SK-N-SH (cell line): Measurements from ENCODE around the gene INTS11.

Experiments
- CHD2 ChIP-seq: fragments of 150-350 bp; IDR thresholded peaks from 2 replicates; pipeline ENCODE4 v1.6.1; 2018; ENCODE audit warnings: low read length; ENCODE audit not compliant: partially characterized antibody
- EZH2phosphoT487 ChIP-seq: fragments of 200-600 bp; sonication (generic); IDR thresholded peaks from 2 replicates; pipeline ENCODE4 v1.6.1; 2017; ENCODE audit warnings: low read depth, mixed run types, mild to moderate bottlenecking, antibody characterized with exemption, moderate library complexity, borderline replicate concordance
- FOXM1 ChIP-seq: IDR thresholded peaks from 2 replicates; pipeline ENCODE4 v1.4.0; 2012; ENCODE audit warnings: low read depth, mild to moderate bottlenecking
- JUND ChIP-seq: IDR thresholded peaks from 2 replicates; pipeline ENCODE4 v1.4.0; 2012
- POLR2AphosphoS5 ChIP-seq: IDR thresholded peaks from 2 replicates; pipeline ENCODE4 v1.6.1; 2012; ENCODE audit warnings: low read depth, low read length
- RCOR1 ChIP-seq: fragments of 150-350 bp; IDR thresholded peaks from 2 replicates; pipeline ENCODE4 v1.6.1; 2017; ENCODE audit warnings: antibody characterized with exemption, low read length
- TAF1 ChIP-seq: IDR thresholded peaks from 2 replicates; pipeline ENCODE4 v1.6.1; 2012; ENCODE audit warnings: low read depth, mild to moderate bottlenecking, low read length, moderate library complexity, borderline replicate concordance
- TF ChIP-seq, protein P1 (sequence below): IDR thresholded peaks from 2 replicates; pipeline ENCODE4 v1.4.0; 2012; ENCODE audit warnings: low read depth
- TF ChIP-seq, protein P2 (sequence below): fragments of 200-600 bp; sonication (generic); IDR thresholded peaks from 2 replicates; pipeline ENCODE4 v1.6.1; 2017; ENCODE audit warnings: antibody characterized with exemption, mild to moderate bottlenecking, moderate library complexity
- TF ChIP-seq, protein P3 (sequence below): IDR thresholded peaks from 2 replicates; pipeline ENCODE4 v1.4.0; 2012; ENCODE audit warnings: low read depth, borderline replicate concordance

DNA sequence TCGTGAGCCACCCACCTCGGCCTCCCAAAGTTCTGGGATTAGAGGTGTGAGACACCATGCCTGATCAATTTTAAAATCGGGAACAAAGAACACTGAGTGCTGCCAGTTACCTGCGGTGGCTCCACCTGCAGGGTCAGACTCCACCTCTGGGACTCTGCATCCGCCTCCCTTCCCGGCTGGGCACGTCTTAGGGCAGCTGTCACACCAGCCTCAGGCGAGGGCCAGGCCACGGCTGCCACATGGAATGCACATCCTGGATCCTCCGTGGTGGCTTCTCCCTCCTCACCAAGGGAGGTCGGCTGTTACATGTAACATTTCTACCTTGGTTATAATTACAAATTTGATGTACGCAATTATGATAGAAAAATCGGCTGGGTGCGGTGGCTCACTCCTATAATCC lies 39.8 kb upstream of the INTS11 start:
- TF ChIP-seq POLR2AphosphoS5 (no peak), RCOR1 (no peak), CHD2 (no peak), TAF1 (no peak), EZH2phosphoT487 (no peak), JUND (no peak), FOXM1 (no peak)
- TF ChIP-seq, protein P1, sequence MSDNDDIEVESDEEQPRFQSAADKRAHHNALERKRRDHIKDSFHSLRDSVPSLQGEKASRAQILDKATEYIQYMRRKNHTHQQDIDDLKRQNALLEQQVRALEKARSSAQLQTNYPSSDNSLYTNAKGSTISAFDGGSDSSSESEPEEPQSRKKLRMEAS, result no peak
- TF ChIP-seq, protein P2, sequence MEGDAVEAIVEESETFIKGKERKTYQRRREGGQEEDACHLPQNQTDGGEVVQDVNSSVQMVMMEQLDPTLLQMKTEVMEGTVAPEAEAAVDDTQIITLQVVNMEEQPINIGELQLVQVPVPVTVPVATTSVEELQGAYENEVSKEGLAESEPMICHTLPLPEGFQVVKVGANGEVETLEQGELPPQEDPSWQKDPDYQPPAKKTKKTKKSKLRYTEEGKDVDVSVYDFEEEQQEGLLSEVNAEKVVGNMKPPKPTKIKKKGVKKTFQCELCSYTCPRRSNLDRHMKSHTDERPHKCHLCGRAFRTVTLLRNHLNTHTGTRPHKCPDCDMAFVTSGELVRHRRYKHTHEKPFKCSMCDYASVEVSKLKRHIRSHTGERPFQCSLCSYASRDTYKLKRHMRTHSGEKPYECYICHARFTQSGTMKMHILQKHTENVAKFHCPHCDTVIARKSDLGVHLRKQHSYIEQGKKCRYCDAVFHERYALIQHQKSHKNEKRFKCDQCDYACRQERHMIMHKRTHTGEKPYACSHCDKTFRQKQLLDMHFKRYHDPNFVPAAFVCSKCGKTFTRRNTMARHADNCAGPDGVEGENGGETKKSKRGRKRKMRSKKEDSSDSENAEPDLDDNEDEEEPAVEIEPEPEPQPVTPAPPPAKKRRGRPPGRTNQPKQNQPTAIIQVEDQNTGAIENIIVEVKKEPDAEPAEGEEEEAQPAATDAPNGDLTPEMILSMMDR, result no peak
- TF ChIP-seq, protein P3, sequence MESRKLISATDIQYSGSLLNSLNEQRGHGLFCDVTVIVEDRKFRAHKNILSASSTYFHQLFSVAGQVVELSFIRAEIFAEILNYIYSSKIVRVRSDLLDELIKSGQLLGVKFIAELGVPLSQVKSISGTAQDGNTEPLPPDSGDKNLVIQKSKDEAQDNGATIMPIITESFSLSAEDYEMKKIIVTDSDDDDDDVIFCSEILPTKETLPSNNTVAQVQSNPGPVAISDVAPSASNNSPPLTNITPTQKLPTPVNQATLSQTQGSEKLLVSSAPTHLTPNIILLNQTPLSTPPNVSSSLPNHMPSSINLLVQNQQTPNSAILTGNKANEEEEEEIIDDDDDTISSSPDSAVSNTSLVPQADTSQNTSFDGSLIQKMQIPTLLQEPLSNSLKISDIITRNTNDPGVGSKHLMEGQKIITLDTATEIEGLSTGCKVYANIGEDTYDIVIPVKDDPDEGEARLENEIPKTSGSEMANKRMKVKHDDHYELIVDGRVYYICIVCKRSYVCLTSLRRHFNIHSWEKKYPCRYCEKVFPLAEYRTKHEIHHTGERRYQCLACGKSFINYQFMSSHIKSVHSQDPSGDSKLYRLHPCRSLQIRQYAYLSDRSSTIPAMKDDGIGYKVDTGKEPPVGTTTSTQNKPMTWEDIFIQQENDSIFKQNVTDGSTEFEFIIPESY, result no peak
